IMR-90 (cell line): ENCODE results near the gene DLG4.

Experiments
- BHLHE40 ChIP-seq: fragments of 150-350 bp; IDR thresholded peaks from 2 replicates; pipeline ENCODE4 v1.6.1; 2016; ENCODE audit warnings: mild to moderate bottlenecking, low read depth, low read length
- CEBPB ChIP-seq: IDR thresholded peaks from 2 replicates; pipeline ENCODE4 v1.6.1; 2012; ENCODE audit warnings: low read depth, low read length, improper control_type of control experiment
- CTCF ChIP-seq: conservative IDR thresholded peaks from 2 replicates; pipeline ENCODE4 v1.5.1; 2012; ENCODE audit warnings: mild to moderate bottlenecking, low read depth, low read length, improper control_type of control experiment
- MXI1 ChIP-seq: IDR thresholded peaks from 2 replicates; pipeline ENCODE4 v1.6.1; 2012; ENCODE audit warnings: low read depth, mild to moderate bottlenecking, low read length, moderate library complexity, borderline replicate concordance
- NFE2L2 ChIP-seq: fragments of 150-350 bp; IDR thresholded peaks from 2 replicates; pipeline ENCODE4 v1.6.1; 2016; ENCODE audit warnings: low read depth, mild to moderate bottlenecking, low read length
- POLR2A ChIP-seq: IDR thresholded peaks from 2 replicates; pipeline ENCODE4 v1.6.1; 2012; ENCODE audit warnings: mild to moderate bottlenecking, low read depth, low read length
- RAD21 ChIP-seq: IDR thresholded peaks from 2 replicates; pipeline ENCODE4 v1.6.1; 2012; ENCODE audit warnings: low read length, improper control_type of control experiment
- RCOR1 ChIP-seq: IDR thresholded peaks from 2 replicates; pipeline ENCODE4 v1.6.1; 2012; ENCODE audit warnings: mild to moderate bottlenecking, low read length, improper control_type of control experiment; ENCODE audit not compliant: insufficient replicate concordance
- SMC3 ChIP-seq: fragments of 150-350 bp; IDR thresholded peaks from 2 replicates; pipeline ENCODE4 v1.6.1; 2016; ENCODE audit warnings: low read depth, mild to moderate bottlenecking, antibody characterized with exemption, low read length, moderate library complexity
- USF2 ChIP-seq: fragments of 150-350 bp; IDR thresholded peaks from 2 replicates; pipeline ENCODE4 v1.6.1; 2017; ENCODE audit warnings: mild to moderate bottlenecking, antibody characterized with exemption, low read length, low read depth

- no peak for TF ChIP-seq CTCF
- no peak for TF ChIP-seq POLR2A
- TF ChIP-seq SMC3 = no peak
- no peak for TF ChIP-seq MXI1
- no peak for TF ChIP-seq RAD21
- TF ChIP-seq RCOR1 = no peak
- no peak for TF ChIP-seq BHLHE40
- TF ChIP-seq USF2 = no peak
- no peak for TF ChIP-seq CEBPB
- no peak for TF ChIP-seq NFE2L2
Measured at GRCh38 chr17:7218758-7219157, 878 bp downstream of the DLG4 start.
